Dendritic cell treated with granulocyte-macrophage colony-stimulating factor and Interleukin-4, amounts not matched to agents 40 ng/mL and 50 ng/mL, for 4 days (primary cell): Measurements from ENCODE around the gene RFESD.
"Not testable (repeated sequence)": the region's sequence is repeated elsewhere in the genome, so short reads cannot be mapped to it uniquely, and the experiment has no call there.

Source experiments
- H3K27ac Mint-ChIP-seq: one replicate; pipeline ENCODE4 v1.8.0; 2022; ENCODE audit warnings: mild to moderate bottlenecking, mixed read lengths
- H3K27me3 Mint-ChIP-seq: one replicate; pipeline ENCODE4 v1.8.0; 2022; ENCODE audit warnings: mild to moderate bottlenecking, mixed read lengths
- H3K36me3 Mint-ChIP-seq: one replicate; pipeline ENCODE4 v1.8.0; 2022; ENCODE audit warnings: low read depth, mixed read lengths
- H3K4me1 Mint-ChIP-seq: one replicate; pipeline ENCODE4 v1.8.0; 2022; ENCODE audit warnings: low read depth, mixed read lengths
- H3K4me3 Mint-ChIP-seq: one replicate; pipeline ENCODE4 v1.8.0; 2022; ENCODE audit warnings: mild to moderate bottlenecking, moderate library complexity, mixed read lengths
- H3K9me3 Mint-ChIP-seq: one replicate; pipeline ENCODE4 v1.8.0; 2022; ENCODE audit warnings: mixed read lengths
- intact Hi-C: fragments of 100-400 bp; cut with micrococcal nuclease; formaldehyde crosslinking; loops from one replicate; pipeline ENCODE4 v1.15.0; 2022

RFESD gene

GRCh38 chr5:95686651-95687050 lies 40.1 kb downstream of the RFESD start:
- Mint-ChIP-seq H3K4me3 (no peak overlapping the region), H3K36me3 (no peaks in the 10 kb centered on the region), H3K27me3 (no peaks in the 10 kb centered on the region), H3K27ac (no peak overlapping the region), H3K4me1 (no peaks in the 10 kb centered on the region), H3K9me3 (peaks cover 5% of the 10 kb centered on the region)
- intact Hi-C loops, result no loop called here

- intact Hi-C loops, result no loop called here
- no peaks in the 10 kb centered on the region for H3K4me1 Mint-ChIP-seq
- peaks cover 5% of the 10 kb centered on the region for H3K9me3 Mint-ChIP-seq
- H3K36me3 Mint-ChIP-seq, result no peaks in the 10 kb centered on the region
- H3K27me3 Mint-ChIP-seq, result no peaks in the 10 kb centered on the region
- H3K27ac Mint-ChIP-seq, result no peak overlapping the region
- no peak overlapping the region for H3K4me3 Mint-ChIP-seq
These were observed 43.1 kb downstream of the RFESD start for GRCh38 chr5:95689680-95690079.

GRCh38 chr5:95690333-95690732 lies 43.8 kb downstream of the RFESD start:
- no peak overlapping the region for H3K27ac Mint-ChIP-seq
- H3K9me3 Mint-ChIP-seq, result peaks cover 5% of the 10 kb centered on the region
- H3K27me3 Mint-ChIP-seq, result no peaks in the 10 kb centered on the region
- intact Hi-C loops, result no loop called here
- no peaks in the 10 kb centered on the region for H3K4me1 Mint-ChIP-seq
- no peak overlapping the region for H3K4me3 Mint-ChIP-seq
- no peaks in the 10 kb centered on the region for H3K36me3 Mint-ChIP-seq

DNA sequence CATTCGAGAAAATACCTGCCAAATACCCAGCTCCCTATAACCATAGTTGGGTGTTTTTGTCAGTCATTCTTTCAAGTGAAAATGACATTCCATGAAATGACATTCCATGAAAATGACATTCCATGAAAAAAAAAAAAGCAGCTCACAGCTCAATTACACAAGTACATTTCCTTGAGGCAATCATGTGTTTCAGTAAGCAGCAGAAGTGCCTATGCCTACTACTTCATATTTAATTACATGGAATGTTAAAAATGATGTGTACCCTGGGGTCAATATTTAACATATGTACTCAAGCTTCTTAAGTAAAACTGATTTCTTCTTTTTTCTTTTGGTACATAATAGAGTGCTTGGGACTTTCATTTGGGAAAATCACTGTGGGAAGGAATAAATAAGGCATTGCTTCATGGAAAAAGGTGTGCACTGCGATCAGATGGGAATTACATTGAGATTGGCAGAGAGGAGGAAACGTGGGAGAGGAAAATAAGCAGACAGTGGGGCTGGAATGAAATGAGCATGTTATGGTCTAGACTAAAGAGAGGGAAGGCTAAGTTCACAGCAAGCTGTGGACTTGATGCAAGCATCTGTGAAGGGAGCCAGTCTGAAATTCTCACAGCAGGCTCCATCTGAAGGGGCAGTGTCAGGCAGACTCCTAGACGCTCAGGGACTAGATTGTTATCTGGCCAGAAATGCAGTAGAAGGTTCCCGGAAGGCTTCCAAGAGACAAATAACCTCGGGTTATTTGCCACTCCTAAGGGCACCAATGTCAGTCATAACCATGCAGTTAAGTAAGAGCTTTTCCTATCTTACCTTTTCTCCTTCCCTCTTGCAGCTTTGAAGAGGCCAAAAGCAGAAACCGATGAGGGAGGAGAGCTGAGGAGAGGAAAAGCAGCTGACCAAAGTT lies 51.5 kb downstream of the RFESD start:
- Mint-ChIP-seq H3K27me3 (no peaks in the 10 kb centered on the region), H3K4me1 (no peaks in the 10 kb centered on the region), H3K4me3 (no peak overlapping the region), H3K27ac (no peak overlapping the region), H3K36me3 (no peaks in the 10 kb centered on the region), H3K9me3 (no peaks in the 10 kb centered on the region)
- intact Hi-C loops, result no loop called here

- H3K4me1 Mint-ChIP-seq, result no peaks in the 10 kb centered on the region
- H3K9me3 Mint-ChIP-seq, result no peaks in the 10 kb centered on the region
- H3K27me3 Mint-ChIP-seq, result no peaks in the 10 kb centered on the region
- H3K27ac Mint-ChIP-seq, result no peak overlapping the region
- intact Hi-C loops, result no loop called here
- no peak overlapping the region for H3K4me3 Mint-ChIP-seq
- no peaks in the 10 kb centered on the region for H3K36me3 Mint-ChIP-seq
These were observed 52.8 kb downstream of the RFESD start for GRCh38 chr5:95699337-95699736.

DNA sequence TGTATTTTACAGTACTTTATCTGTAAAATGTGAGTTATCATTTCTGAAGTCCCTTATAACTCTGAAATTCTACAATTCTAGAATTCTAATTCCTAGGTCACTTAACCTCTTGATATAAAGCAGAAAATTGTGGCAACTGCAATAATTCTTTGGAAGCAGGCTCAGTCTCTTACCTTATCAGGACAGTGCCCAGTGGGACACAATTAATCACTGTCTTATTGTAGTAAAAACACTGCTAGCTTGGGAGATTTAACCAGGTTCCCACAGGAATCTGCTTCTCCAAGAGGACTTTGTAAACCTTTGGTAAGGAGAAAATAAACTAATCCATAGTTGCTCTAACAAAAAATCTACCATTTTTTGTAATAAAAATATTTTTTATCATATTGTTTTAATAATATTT lies 54.5 kb downstream of the RFESD start:
- H3K27ac Mint-ChIP-seq, result no peak overlapping the region
- H3K27me3 Mint-ChIP-seq, result no peaks in the 10 kb centered on the region
- no peaks in the 10 kb centered on the region for H3K4me1 Mint-ChIP-seq
- intact Hi-C loops, result no loop called here
- no peaks in the 10 kb centered on the region for H3K9me3 Mint-ChIP-seq
- no peaks in the 10 kb centered on the region for H3K36me3 Mint-ChIP-seq
- H3K4me3 Mint-ChIP-seq, result no peak overlapping the region

DNA sequence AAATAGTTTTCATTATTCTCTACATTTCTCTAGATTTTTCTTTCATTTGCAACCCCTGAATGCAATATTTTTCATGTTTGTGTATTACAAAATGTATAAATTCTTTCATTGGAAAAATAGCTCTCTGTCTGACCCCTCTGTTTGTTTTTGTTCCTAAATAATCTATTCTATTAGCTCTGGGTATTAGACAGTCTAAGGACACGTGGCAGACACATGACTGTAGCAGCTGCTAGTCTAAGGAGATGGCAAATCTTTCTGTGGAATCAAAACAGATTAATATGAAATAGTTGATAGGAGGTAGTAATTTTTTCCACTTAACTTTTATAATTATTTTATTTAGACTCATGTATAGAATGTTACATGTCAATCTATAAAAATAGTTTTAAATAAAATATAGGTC lies 57.6 kb downstream of the RFESD start:
- no peaks in the 10 kb centered on the region for H3K9me3 Mint-ChIP-seq
- H3K27me3 Mint-ChIP-seq, result no peaks in the 10 kb centered on the region
- H3K36me3 Mint-ChIP-seq, result no peaks in the 10 kb centered on the region
- H3K4me3 Mint-ChIP-seq, result no peak overlapping the region
- no peak overlapping the region for H3K27ac Mint-ChIP-seq
- intact Hi-C loops, result no loop called here
- no peaks in the 10 kb centered on the region for H3K4me1 Mint-ChIP-seq

DNA sequence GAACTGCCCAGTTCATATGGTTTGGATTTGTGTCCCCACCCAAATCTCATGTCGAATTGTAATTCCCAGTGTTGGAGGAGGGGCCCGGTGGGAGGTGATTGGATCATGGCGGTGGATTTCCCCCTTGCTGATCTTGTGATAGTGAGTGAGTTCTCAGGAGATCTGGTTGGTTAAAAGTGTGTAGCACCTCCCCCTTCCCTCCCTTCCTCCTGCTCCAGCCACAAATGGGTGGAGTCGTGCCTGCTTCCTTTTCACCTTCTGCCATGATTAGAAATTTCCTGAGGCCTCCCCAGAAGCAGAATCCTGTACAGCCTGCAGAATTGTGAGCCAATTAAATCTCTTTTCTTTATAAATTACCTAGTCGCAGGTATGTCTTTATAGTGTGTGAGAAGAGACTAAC lies 59.6 kb downstream of the RFESD start:
- intact Hi-C loops, H3K27me3 Mint-ChIP-seq, H3K27ac Mint-ChIP-seq, H3K4me3 Mint-ChIP-seq, H3K9me3 Mint-ChIP-seq, H3K36me3 Mint-ChIP-seq, H3K4me1 Mint-ChIP-seq: not testable (repeated sequence)

GRCh38 chr5:95707055-95707454 lies 60.5 kb downstream of the RFESD start:
- no peak overlapping the region for H3K27ac Mint-ChIP-seq
- intact Hi-C loops, result no loop called here
- H3K4me1 Mint-ChIP-seq, result no peaks in the 10 kb centered on the region
- H3K4me3 Mint-ChIP-seq, result no peak overlapping the region
- H3K27me3 Mint-ChIP-seq, result no peaks in the 10 kb centered on the region
- no peaks in the 10 kb centered on the region for H3K9me3 Mint-ChIP-seq
- H3K36me3 Mint-ChIP-seq, result no peaks in the 10 kb centered on the region
